ENCODE data around the gene AP3B1.

DNA sequence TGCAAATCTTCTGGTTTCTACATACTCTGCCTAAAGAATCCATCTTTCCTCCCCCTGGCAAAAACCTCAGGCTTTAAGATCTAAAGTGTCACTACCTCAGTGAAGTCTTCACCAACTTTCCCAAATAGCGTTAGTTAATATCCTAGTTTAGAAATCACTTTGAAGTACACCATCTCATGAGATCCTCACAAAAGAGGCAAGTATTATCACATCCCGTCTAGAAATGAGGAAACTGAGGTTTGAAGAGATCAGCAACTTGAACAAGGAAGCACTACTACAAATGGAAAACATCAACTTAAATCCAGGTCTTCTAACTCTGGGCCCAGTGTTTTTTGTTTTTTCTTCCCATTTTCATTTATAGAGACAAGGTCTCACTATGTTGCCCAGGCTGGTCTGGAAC lies 4.6 kb downstream of the AP3B1 start:
- no peak for TF ChIP-seq CTCF (conservative IDR thresholded peaks at IDR 0.05; ENCODE audit: low read depth, low read length)
- no peak for TF ChIP-seq EZH2 (IDR thresholded peaks at IDR 0.05; ENCODE audit: borderline replicate concordance, low read depth, low read length, poor library complexity, severe bottlenecking)
